PC-3 (cell line): ENCODE data around the gene PCDHA1. TPM values are rescaled to one million over a fixed set of nuclear protein-coding genes. Genes with fewer than 3 reads are reported as not detected.

ENCODE experiments used
- ATAC-seq: fragments of 200-7000 bp; cut with Tn5 transposase; 2 replicates; pipeline ENCODE4 v1.9.1; 2020; ENCODE audit warnings: mild to moderate bottlenecking, moderate library complexity
- BruUV-seq: library from RNA; stranded (reverse); fragments of 400-500 nt; replicated peaks from 2 replicates; lab custom pipeline; 2021; lab: Mats Ljungman, UMichigan
- CTCF ChIA-PET: fragments of 300-600 bp; sonication (Branson Sonifier 250); formaldehyde crosslinking; loops from one replicate; lab custom pipeline; 2022; ENCODE audit warnings: antibody characterized with exemption; lab: Charles Lee
- POLR2A ChIA-PET: fragments of 300-600 bp; sonication (Branson Sonifier 250); formaldehyde crosslinking; loops from one replicate; lab custom pipeline; 2022; ENCODE audit warnings: antibody characterized with exemption; ENCODE audit not compliant: unreplicated experiment; lab: Charles Lee
- DNase-seq: peaks from one replicate; pipeline ENCODE4 v3.0.0-alpha.2; 2015
- H2AFZ ChIP-seq: fragments of 300-600 bp; sonication (generic); 2 replicates; pipeline ENCODE4 v1.6.0; 2016; ENCODE audit warnings: antibody characterized with exemption, low read length
- H3F3A ChIP-seq: fragments of 300-600 bp; sonication (generic); one replicate; pipeline ENCODE4 v1.6.0; 2017; ENCODE audit warnings: antibody characterized with exemption, low read length, control low read depth, mild to moderate bottlenecking; ENCODE audit not compliant: unreplicated experiment
- H3K27ac ChIP-seq: fragments of 300-600 bp; sonication (generic); 2 replicates; pipeline ENCODE4 v1.5.1; 2016; ENCODE audit warnings: mild to moderate bottlenecking, low read length
- H3K27me3 ChIP-seq: fragments of 300-600 bp; sonication (generic); 2 replicates; pipeline ENCODE4 v1.6.1; 2016; ENCODE audit warnings: low read length, mixed read lengths
- H3K36me3 ChIP-seq: fragments of 300-600 bp; sonication (generic); 2 replicates; pipeline ENCODE4 v1.6.1; 2016; ENCODE audit warnings: low read depth, mixed run types, low read length, mixed read lengths
- H3K4me1 ChIP-seq: fragments of 300-600 bp; sonication (generic); 2 replicates; pipeline ENCODE4 v1.5.1; 2016; ENCODE audit warnings: low read length; ENCODE audit not compliant: insufficient read depth
- H3K4me2 ChIP-seq: fragments of 300-600 bp; sonication (generic); 2 replicates; pipeline ENCODE4 v1.6.0; 2016; ENCODE audit warnings: low read length
- H3K4me3 ChIP-seq: fragments of 300-600 bp; sonication (generic); 2 replicates; pipeline ENCODE4 v1.5.1; 2016; ENCODE audit warnings: mild to moderate bottlenecking, low read length, mixed read lengths
- H3K79me2 ChIP-seq: fragments of 300-600 bp; sonication (generic); 2 replicates; pipeline ENCODE4 v1.6.1; 2017; ENCODE audit warnings: low read length, mixed read lengths
- H3K9ac ChIP-seq: fragments of 300-600 bp; sonication (generic); 2 replicates; pipeline ENCODE4 v1.6.0; 2016; ENCODE audit warnings: mild to moderate bottlenecking, low read length
- H3K9me2 ChIP-seq: fragments of 300-600 bp; sonication (generic); replicated peaks from 2 replicates; pipeline ENCODE4 v1.6.1; 2016; ENCODE audit warnings: mixed run types, low read length, mixed read lengths
- H3K9me3 ChIP-seq: fragments of 300-600 bp; sonication (generic); 2 replicates; pipeline ENCODE4 v1.6.1; 2016; ENCODE audit warnings: low read length, mixed read lengths
- H4K20me1 ChIP-seq: fragments of 300-600 bp; sonication (generic); 2 replicates; pipeline ENCODE4 v1.6.1; 2016; ENCODE audit warnings: low read length, mixed read lengths
- CTCF ChIP-seq: fragments of 300-600 bp; sonication (generic); conservative IDR thresholded peaks from 2 replicates; pipeline ENCODE4 v1.5.1; 2017; ENCODE audit warnings: antibody characterized with exemption, low read depth, mild to moderate bottlenecking, low read length
- EZH2 ChIP-seq: fragments of 300-600 bp; sonication (generic); IDR thresholded peaks from one replicate; pipeline ENCODE4 v1.6.1; 2017; ENCODE audit warnings: antibody characterized with exemption, mild to moderate bottlenecking, low read length; ENCODE audit not compliant: unreplicated experiment
- EZH2phosphoT487 ChIP-seq: fragments of 300-600 bp; sonication (generic); IDR thresholded peaks from 2 replicates; pipeline ENCODE4 v1.6.1; 2018; ENCODE audit warnings: mild to moderate bottlenecking, antibody characterized with exemption, low read length, borderline replicate concordance
- intact Hi-C: fragments of 100-400 bp; cut with micrococcal nuclease; formaldehyde crosslinking; loops from 2 replicates; pipeline ENCODE4 v1.9.0; 2023
- total RNA-seq: library from RNA; depleted of rRNA; stranded (reverse); fragments of >200 nt; gene quantifications from 2 replicates; pipeline ENCODE4 v1.2.3, GENCODE V29; 2014

PCDHA1 gene
- total RNA-seq, 1 experiment from 2014 or later: not detected

GRCh38 chr5:141003031-141003430 is 217.1 kb downstream of the PCDHA1 start:
- intact Hi-C loops: loop anchor here (2.0 to 5.0 kb wide), 2 partner anchors 36 to 76 kb away; partner anchors contain the start of genes PCDHAC1 and PCDHAC2
- POLR2A ChIA-PET: no interaction called here
- H3K27ac ChIP-seq: peak overlapping the region; percentile 90

GRCh38 chr5:141003791-141004611 is 218.1 kb downstream of the PCDHA1 start:
- Histone ChIP-seq H3F3A (peaks cover 6% of the 10 kb centered on the region), H3K27me3 (no peaks in the 10 kb centered on the region), H3K4me3 (peak overlapping the region; percentile 30; the same call in 1 of the 2 replicates), H3K9me3 (no peaks in the 10 kb centered on the region), H3K4me2 (peak overlapping the region; percentile 87), H3K9ac (peak overlapping the region; percentile 42), H3K79me2 (no peaks in the 10 kb centered on the region), H4K20me1 (no peaks in the 10 kb centered on the region), H3K36me3 (no peaks in the 10 kb centered on the region), H3K27ac (peak overlapping the region; percentile 90), H3K4me1 (peaks cover 36% of the 10 kb centered on the region), H2AFZ (no peak overlapping the region), H3K9me2 (no peaks in the 10 kb centered on the region)
- no TSS peak for BruUV-seq
- TF ChIP-seq EZH2 (no peak), EZH2phosphoT487 (no peak), CTCF (no peak)
- POLR2A ChIA-PET: interaction anchor here (0.5 to 0.9 kb wide), 3 partner anchors 36 to 270 kb away, joined by 3 to 5 read pairs (median 3); partner anchors contain the start of gene PCDHAC1
- peak; percentile 90 for ATAC-seq
- intact Hi-C loops: loop anchor here (1.0 to 5.0 kb wide), 3 partner anchors 36 to 77 kb away; partner anchors contain the start of genes PCDHAC1 and PCDHAC2
- DNase-seq: peak; percentile 95
- CTCF ChIA-PET: interaction anchor here (1.2 to 1.6 kb wide), 2 partner anchors 36 to 77 kb away, joined by 7 to 10 read pairs; no protein-coding TSS in a partner anchor

More at GRCh38 chr5:141003031-141003430, 217.1 kb downstream of the PCDHA1 start:
- no peaks in the 10 kb centered on the region for H3K9me2 ChIP-seq
- H2AFZ ChIP-seq: no peak overlapping the region
- no peaks in the 10 kb centered on the region for H3K27me3 ChIP-seq
- no peaks in the 10 kb centered on the region for H3K36me3 ChIP-seq
- peaks cover 37% of the 10 kb centered on the region for H3K4me1 ChIP-seq
- H3K9me3 ChIP-seq: no peaks in the 10 kb centered on the region
- H3K79me2 ChIP-seq: no peaks in the 10 kb centered on the region
- DNase-seq: peak; percentile 60
- no peak for TF ChIP-seq EZH2
- no peak overlapping the region for H3K9ac ChIP-seq
- H3F3A ChIP-seq: peaks cover 6% of the 10 kb centered on the region
- H3K4me2 ChIP-seq: peak overlapping the region; percentile 87
- H4K20me1 ChIP-seq: no peaks in the 10 kb centered on the region
- CTCF ChIA-PET: interaction anchor here (0.6 kb wide), 1 partner anchor 1151 kb away, joined by 4 read pairs; no protein-coding TSS in a partner anchor
- ATAC-seq: no peak
- no TSS peak for BruUV-seq
- no peak overlapping the region for H3K4me3 ChIP-seq

GRCh38 chr5:141007791-141008190 is 221.9 kb downstream of the PCDHA1 start:
- Histone ChIP-seq H4K20me1 (no peaks in the 10 kb centered on the region), H3K27me3 (no peaks in the 10 kb centered on the region), H3K79me2 (no peaks in the 10 kb centered on the region), H2AFZ (no peak overlapping the region), H3K9me3 (no peaks in the 10 kb centered on the region), H3K4me3 (no peak overlapping the region), H3K4me1 (peaks cover 21% of the 10 kb centered on the region), H3K4me2 (no peak overlapping the region), H3K36me3 (no peaks in the 10 kb centered on the region; the same call in 1 of the 2 replicates), H3F3A (peaks cover 6% of the 10 kb centered on the region), H3K9ac (no peak overlapping the region), H3K27ac (no peak overlapping the region), H3K9me2 (no peaks in the 10 kb centered on the region)
- no TSS peak for BruUV-seq
- intact Hi-C loops: no loop called here
- TF ChIP-seq EZH2phosphoT487: no peak
- TF ChIP-seq EZH2: no peak
- no peak for TF ChIP-seq CTCF
- POLR2A ChIA-PET: no interaction called here
- DNase-seq (no peak), ATAC-seq (no peak)
- CTCF ChIA-PET: no interaction called here
